Measurements from ENCODE around the gene TRIM2.

DNA sequence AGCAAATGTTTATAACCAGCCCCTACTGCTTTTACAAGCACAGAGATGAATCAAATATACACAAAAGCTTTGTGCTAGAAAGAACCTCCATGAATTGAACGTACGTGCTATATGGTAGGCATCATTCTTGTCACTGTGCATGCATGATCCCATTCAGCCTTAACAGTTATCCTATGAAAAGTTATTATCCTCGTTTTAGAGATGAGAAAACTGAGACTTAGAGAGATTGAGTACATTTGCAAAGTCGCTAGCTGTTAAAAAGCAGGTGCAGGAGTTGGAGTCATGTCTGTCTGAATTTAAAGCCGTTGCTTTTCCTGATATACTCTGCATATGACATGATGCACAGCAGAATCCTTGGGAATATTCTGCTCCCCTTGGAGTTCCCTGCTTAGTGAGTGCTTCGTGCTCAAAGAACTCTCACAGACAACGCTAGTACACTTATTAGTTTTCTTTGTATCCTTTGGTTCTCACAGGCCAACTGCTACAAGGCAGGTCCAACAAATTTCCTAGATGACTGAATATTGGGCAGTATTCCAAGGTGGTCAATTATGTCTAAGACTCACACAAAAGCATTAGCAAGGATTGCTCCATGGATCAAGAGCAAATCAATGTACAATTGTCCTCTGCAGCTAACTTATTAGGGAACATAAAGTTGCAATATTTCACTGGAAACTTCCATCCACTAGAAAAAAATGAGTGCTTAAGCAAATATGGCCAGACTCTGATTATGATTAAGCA is 42.8 kb upstream of the TRIM2 start:
- TF ChIP-seq POLR2AphosphoS5 (IDR thresholded peaks at IDR 0.05; ENCODE audit: low read depth, low read length): no peak
- TF ChIP-seq TAF1 (IDR thresholded peaks at IDR 0.05; ENCODE audit: borderline replicate concordance, insufficient read depth, low read length): no peak
- TF ChIP-seq, protein P1, sequence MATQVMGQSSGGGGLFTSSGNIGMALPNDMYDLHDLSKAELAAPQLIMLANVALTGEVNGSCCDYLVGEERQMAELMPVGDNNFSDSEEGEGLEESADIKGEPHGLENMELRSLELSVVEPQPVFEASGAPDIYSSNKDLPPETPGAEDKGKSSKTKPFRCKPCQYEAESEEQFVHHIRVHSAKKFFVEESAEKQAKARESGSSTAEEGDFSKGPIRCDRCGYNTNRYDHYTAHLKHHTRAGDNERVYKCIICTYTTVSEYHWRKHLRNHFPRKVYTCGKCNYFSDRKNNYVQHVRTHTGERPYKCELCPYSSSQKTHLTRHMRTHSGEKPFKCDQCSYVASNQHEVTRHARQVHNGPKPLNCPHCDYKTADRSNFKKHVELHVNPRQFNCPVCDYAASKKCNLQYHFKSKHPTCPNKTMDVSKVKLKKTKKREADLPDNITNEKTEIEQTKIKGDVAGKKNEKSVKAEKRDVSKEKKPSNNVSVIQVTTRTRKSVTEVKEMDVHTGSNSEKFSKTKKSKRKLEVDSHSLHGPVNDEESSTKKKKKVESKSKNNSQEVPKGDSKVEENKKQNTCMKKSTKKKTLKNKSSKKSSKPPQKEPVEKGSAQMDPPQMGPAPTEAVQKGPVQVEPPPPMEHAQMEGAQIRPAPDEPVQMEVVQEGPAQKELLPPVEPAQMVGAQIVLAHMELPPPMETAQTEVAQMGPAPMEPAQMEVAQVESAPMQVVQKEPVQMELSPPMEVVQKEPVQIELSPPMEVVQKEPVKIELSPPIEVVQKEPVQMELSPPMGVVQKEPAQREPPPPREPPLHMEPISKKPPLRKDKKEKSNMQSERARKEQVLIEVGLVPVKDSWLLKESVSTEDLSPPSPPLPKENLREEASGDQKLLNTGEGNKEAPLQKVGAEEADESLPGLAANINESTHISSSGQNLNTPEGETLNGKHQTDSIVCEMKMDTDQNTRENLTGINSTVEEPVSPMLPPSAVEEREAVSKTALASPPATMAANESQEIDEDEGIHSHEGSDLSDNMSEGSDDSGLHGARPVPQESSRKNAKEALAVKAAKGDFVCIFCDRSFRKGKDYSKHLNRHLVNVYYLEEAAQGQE (IDR thresholded peaks at IDR 0.05; ENCODE audit: insufficient read depth in 1 of 2, low read depth in 2 of 2, low read length in 2 of 2): no peak
- TF ChIP-seq SIN3A (IDR thresholded peaks at IDR 0.05; ENCODE audit: borderline replicate concordance, insufficient read depth, low read length): no peak
- TF ChIP-seq FOXP2 (optimal IDR thresholded peaks at IDR 0.05; ENCODE audit: borderline replicate concordance, extremely low read depth, extremely low read length, insufficient read depth): no peak
